Upper lobe of right lung (tissue), 1 donor: ENCODE data around the gene COL4A4. TPM values are rescaled to one million over a fixed set of nuclear protein-coding genes. Genes with fewer than 3 reads are reported as not detected.

Experiments
- ATAC-seq: fragments of 200-7000 bp; cut with Tn5 transposase; one replicate; pipeline ENCODE4 v1.9.1; 2020; ENCODE audit warnings: mild to moderate bottlenecking, moderate library complexity
- DNase-seq: peaks from one replicate; pipeline ENCODE4 v3.0.0-alpha.2; 2020
- H3K27ac ChIP-seq: fragments of 200-600 bp; one replicate; pipeline ENCODE4 v1.8.0; 2022
- H3K27me3 ChIP-seq: fragments of 200-600 bp; one replicate; pipeline ENCODE4 v1.8.0; 2022; ENCODE audit warnings: mild to moderate bottlenecking
- H3K36me3 ChIP-seq: fragments of 200-600 bp; one replicate; pipeline ENCODE4 v1.8.0; 2022
- H3K4me1 ChIP-seq: fragments of 200-600 bp; one replicate; pipeline ENCODE4 v1.8.0; 2022
- H3K4me3 ChIP-seq: fragments of 200-600 bp; one replicate; pipeline ENCODE4 v1.8.0; 2022; ENCODE audit warnings: mild to moderate bottlenecking
- H3K9me3 ChIP-seq: fragments of 200-600 bp; one replicate; pipeline ENCODE4 v1.8.0; 2022
- CTCF ChIP-seq: fragments of 200-600 bp; IDR thresholded peaks from one replicate; pipeline ENCODE4 v1.8.0; 2022; ENCODE audit warnings: antibody characterized with exemption
- intact Hi-C: fragments of 100-400 bp; cut with DNase I; formaldehyde crosslinking; loops from one replicate; pipeline ENCODE4 v1.11.0; 2022
- total RNA-seq: library from RNA; stranded (reverse); fragmentation: NEBNext Ultra II Directional; extraction: Animal tissue kit (Norgen Biotek cat#: 25700); gene quantifications from one replicate; pipeline ENCODE4 v1.2.1, GENCODE V29; 2021
- donor health status: DM: no; HTN: yes; CAD: no; lungs with severe emphysema.

The COL4A4 gene
- total RNA-seq, 1 donor from 2014 or later: 36.1 TPM

DNA sequence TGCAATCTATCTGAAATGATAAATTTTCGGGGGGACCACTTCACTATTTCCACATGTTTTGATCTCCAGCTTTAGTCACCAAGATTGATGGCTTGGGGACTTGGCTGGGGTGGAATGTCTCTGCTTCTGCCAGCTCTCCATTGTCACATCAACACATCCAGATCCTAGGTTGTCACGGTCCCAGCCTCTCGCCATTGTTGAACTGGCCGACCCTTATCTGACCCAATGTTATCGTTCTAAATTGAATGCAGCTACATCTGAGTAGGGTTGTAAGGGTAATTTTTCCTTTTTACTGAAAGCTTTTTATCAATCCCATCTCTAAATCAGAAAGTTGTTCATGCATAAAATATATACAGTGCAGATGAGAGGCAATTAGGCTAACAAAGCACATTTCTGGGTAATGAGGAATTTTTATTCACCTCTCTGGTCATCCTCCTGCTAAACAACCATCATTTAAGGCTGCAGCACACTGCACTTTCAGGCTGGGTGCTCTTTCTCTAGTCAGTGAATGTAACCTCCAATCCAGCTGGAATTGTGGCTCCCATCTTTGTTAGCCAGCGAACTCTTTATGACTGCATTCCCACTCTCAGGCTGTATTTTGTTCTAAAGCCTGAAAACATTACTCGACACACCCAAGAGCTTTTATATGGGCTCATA is 128.2 kb downstream of the COL4A4 start:
- Histone ChIP-seq H3K27ac (no peak overlapping the region), H3K36me3 (no peaks in the 10 kb centered on the region), H3K4me3 (no peak overlapping the region), H3K4me1 (no peaks in the 10 kb centered on the region), H3K27me3 (peaks cover 4% of the 10 kb centered on the region), H3K9me3 (no peaks in the 10 kb centered on the region)
- DNase-seq (no peak), ATAC-seq (no peak)
- intact Hi-C loops: no loop called here
- no peak for TF ChIP-seq CTCF

DNA sequence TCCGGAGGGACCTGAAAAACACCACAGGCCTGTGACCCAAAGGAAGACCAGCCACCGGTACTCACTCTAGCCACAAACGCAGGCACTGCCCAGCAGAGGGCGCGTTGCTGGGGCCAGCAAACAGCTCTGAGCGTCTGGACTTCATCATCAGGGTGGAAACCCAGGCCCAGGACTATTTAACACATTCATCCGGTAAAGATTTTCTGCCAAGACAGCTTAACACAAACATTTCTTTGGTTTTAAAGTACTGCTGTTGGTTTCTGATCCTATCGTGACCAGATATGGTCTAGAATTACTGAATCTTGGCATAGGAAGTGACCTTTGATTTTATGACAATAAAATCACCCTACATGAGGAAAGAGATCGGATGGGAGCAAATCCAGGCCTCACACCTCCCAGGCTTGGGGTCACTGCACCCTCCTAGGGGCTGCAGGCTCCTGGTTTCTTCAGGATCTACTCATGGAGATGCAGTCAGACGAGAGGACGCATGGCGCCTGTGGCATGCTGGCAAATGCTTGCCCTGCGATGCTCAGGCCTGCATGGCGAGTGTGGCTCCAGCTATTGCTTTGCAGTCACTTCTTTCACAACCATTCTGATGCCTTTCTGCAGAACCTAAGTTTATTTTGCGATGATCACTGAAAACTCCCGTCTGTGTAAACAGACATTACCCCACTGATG is 130.4 kb downstream of the COL4A4 start:
- Histone ChIP-seq H3K9me3 (no peaks in the 10 kb centered on the region), H3K4me3 (no peak overlapping the region), H3K4me1 (no peaks in the 10 kb centered on the region), H3K27ac (no peak overlapping the region), H3K36me3 (no peaks in the 10 kb centered on the region), H3K27me3 (no peaks in the 10 kb centered on the region)
- no peak for DNase-seq
- ATAC-seq: peak; percentile 71
- peak; percentile 47 for TF ChIP-seq CTCF
- intact Hi-C loops: no loop called here

DNA sequence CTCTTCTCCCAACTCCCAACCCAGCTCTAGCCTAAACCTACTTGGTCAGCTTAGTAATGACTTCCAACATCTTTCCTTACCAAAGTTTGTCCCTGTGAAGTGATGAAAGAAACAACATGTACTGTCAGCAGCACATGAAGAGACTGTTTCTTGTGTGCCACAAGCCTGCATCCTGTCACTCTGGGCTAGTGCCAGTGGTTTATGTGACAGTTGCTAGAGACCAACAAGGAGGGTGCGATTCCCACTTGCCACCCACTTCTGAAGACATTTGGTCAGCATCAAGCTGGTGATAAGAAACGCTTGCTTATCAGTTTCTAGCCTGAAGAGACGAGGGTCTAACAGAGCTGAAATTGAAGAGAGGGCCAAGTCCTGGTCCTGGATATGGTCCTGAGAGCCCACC is 132.6 kb downstream of the COL4A4 start:
- H3K27me3 ChIP-seq: no peaks in the 10 kb centered on the region
- DNase-seq (no peak), ATAC-seq (no peak)
- no peaks in the 10 kb centered on the region for H3K4me1 ChIP-seq
- intact Hi-C loops: no loop called here
- H3K36me3 ChIP-seq: no peaks in the 10 kb centered on the region
- H3K9me3 ChIP-seq: no peaks in the 10 kb centered on the region
- no peak overlapping the region for H3K27ac ChIP-seq
- no peak overlapping the region for H3K4me3 ChIP-seq
- TF ChIP-seq CTCF: no peak

GRCh38 chr2:227030789-227031188 is 133.2 kb downstream of the COL4A4 start:
- no peak for ATAC-seq
- Histone ChIP-seq H3K4me3 (no peak overlapping the region), H3K27me3 (no peaks in the 10 kb centered on the region), H3K4me1 (no peaks in the 10 kb centered on the region), H3K36me3 (no peaks in the 10 kb centered on the region), H3K27ac (no peak overlapping the region), H3K9me3 (no peaks in the 10 kb centered on the region)
- intact Hi-C loops: no loop called here
- no peak for DNase-seq
- TF ChIP-seq CTCF: no peak

DNA sequence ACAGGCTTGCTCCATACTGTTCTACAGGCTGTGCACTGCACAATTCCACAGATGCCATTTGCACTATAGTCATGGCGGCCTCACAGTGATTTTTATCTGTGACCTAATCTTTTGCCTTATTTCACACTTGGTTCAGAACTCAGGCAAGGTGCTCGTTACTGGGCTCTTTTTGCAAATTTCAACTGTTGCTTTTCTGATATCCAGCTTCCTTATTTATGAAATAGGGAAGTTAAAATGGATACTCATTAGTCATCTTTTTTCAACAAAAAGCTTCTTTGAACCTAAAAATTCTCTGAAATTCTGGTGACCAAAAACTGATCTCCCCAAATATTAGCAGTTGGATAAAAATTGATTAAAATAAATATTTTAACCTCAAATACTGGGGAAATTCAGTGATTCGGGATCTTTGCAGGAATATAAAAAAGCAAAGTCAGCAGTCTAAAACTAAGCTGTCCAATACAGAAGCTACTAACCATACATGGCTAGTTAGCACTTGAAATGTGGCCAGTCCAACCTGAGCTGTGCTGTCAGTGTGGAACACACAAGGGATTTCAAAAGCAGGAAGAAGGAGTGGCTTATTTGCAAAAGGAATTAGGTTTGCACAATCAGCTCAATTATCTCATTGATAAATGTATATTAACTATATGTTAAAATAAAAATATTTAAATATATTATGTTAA is 134.4 kb downstream of the COL4A4 start:
- Histone ChIP-seq H3K36me3 (no peaks in the 10 kb centered on the region), H3K4me3 (no peak overlapping the region), H3K27ac (no peak overlapping the region), H3K4me1 (no peaks in the 10 kb centered on the region), H3K27me3 (no peaks in the 10 kb centered on the region), H3K9me3 (no peaks in the 10 kb centered on the region)
- intact Hi-C loops: no loop called here
- ATAC-seq (no peak), DNase-seq (no peak)
- no peak for TF ChIP-seq CTCF
